ENCODE results near the gene CYB561D1. TPM values are rescaled to one million over a fixed set of nuclear protein-coding genes. Genes with fewer than 3 reads are reported as not detected.
A peak's percentile ranks its signal among the peaks of the same experiment; 100 is the strongest.

CYB561D1 gene
- polyA plus RNA-seq, 1 donor from 2014 or later, result 8.6 TPM

GRCh38 chr1:109523706-109524105 lies 29.8 kb downstream of the CYB561D1 start:
- Mint-ChIP-seq H3K27me3 (peaks cover 12% of the 10 kb centered on the region), H3K4me3 (no peak overlapping the region), H3K36me3 (no peaks in the 10 kb centered on the region), H3K27ac (no peak overlapping the region), H3K9me3 (no peaks in the 10 kb centered on the region), H3K4me1 (peaks cover 0 to 6% (median 0%) of the 10 kb centered on the region in 3 donors)

DNA sequence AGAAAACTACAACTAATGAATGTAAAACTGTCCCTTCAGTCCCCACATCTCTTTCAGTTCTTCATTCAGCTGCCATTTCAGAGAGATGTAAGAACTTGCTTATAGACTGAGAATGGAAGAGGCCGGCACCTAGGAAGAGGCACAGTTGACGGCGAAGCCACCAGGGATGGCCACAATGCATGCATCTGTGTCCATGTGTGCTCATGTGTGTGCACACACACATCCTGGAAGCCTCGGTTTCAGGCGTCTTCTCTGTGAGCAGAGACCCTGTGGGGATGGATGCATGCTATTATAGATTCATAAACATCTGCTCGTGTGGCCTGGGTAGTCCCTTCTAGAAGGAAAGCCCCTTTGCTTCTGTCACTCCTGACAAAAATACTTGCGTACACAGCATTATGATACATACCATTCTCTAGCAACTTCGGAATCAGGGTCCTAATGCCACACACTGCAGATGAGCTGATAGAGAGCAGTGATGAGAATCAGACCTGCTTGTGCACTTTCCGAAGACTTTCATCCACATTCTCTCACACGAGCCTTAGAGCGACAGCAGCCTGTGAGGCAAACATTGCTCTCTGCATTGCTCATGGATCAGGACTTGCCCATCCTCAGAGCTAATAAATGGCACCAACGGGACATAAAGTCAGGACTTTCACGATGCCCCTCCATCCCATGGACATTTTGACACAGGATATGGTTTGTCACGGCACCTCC lies 33.4 kb downstream of the CYB561D1 start:
- H3K4me1 Mint-ChIP-seq, result peaks cover 0 to 6% (median 2%) of the 10 kb centered on the region in 3 donors

GRCh38 chr1:109527846-109528695 lies 34.2 kb downstream of the CYB561D1 start:
- H3K27ac Mint-ChIP-seq, result no peak overlapping the region
- peaks cover 6% of the 10 kb centered on the region for H3K27me3 Mint-ChIP-seq
- H3K36me3 Mint-ChIP-seq, result no peaks in the 10 kb centered on the region
- peaks cover 2 to 10% (median 5%) of the 10 kb centered on the region in 3 donors for H3K4me1 Mint-ChIP-seq
- no peaks in the 10 kb centered on the region for H3K9me3 Mint-ChIP-seq
- no peak overlapping the region for H3K4me3 Mint-ChIP-seq

More for the DNA sequence above, 33.4 kb downstream of the CYB561D1 start:
- Mint-ChIP-seq H3K4me3 (no peak overlapping the region), H3K36me3 (no peaks in the 10 kb centered on the region), H3K9me3 (no peaks in the 10 kb centered on the region), H3K27ac (no peak overlapping the region), H3K27me3 (peaks cover 7% of the 10 kb centered on the region)

DNA sequence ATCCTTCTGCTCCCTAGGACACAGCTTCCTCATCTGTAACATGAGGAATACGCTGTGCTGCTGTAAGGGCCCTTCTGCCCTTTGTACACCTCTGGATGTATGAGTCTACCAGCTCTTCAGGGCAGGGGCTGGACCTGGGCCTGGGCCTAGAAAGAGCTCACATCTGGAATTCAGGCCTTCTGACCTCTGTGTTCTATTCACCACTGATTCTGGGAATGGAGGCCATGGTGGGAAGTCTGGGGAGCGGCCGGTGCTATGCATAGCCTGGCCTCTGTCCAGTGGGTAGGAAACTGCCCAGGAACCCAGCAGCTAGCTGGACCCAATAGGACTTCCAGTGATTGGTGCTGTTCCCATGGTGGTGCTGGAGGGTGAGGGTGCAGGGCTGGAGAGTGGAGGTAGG lies 34.8 kb downstream of the CYB561D1 start:
- H3K9me3 Mint-ChIP-seq, result no peaks in the 10 kb centered on the region
- no peaks in the 10 kb centered on the region for H3K36me3 Mint-ChIP-seq
- H3K4me3 Mint-ChIP-seq, result no peak overlapping the region
- no peak overlapping the region for H3K27ac Mint-ChIP-seq
- peaks cover 6% of the 10 kb centered on the region for H3K27me3 Mint-ChIP-seq
- peaks cover 2 to 10% (median 5%) of the 10 kb centered on the region in 3 donors for H3K4me1 Mint-ChIP-seq

- Mint-ChIP-seq H3K36me3 (no peaks in the 10 kb centered on the region), H3K4me1 (peaks cover 2 to 10% (median 5%) of the 10 kb centered on the region in 3 donors), H3K9me3 (no peaks in the 10 kb centered on the region), H3K27me3 (peaks cover 6% of the 10 kb centered on the region), H3K27ac (peak overlapping the region in 1 of 3 donors; percentile 80), H3K4me3 (peak overlapping the region in 1 of 4 donors; percentile 65)
Measured at GRCh38 chr1:109529881-109530456, 36.1 kb downstream of the CYB561D1 start.

GRCh38 chr1:109530457-109531087 lies 36.7 kb downstream of the CYB561D1 start:
- H3K4me3 Mint-ChIP-seq, result peak overlapping the region in 1 of 4 donors; percentile 76

GRCh38 chr1:109531380-109531779 lies 37.5 kb downstream of the CYB561D1 start:
- no peaks in the 10 kb centered on the region for H3K36me3 Mint-ChIP-seq
- peak overlapping the region in 1 of 4 donors; percentile 76 for H3K4me3 Mint-ChIP-seq
- peaks cover 2% of the 10 kb centered on the region for H3K27me3 Mint-ChIP-seq
- peaks cover 2 to 10% (median 5%) of the 10 kb centered on the region in 3 donors for H3K4me1 Mint-ChIP-seq
- H3K27ac Mint-ChIP-seq, result peak overlapping the region in 1 of 3 donors; percentile 67
- H3K9me3 Mint-ChIP-seq, result no peaks in the 10 kb centered on the region

More at GRCh38 chr1:109530457-109531087, 36.7 kb downstream of the CYB561D1 start:
- H3K27me3 Mint-ChIP-seq, result peaks cover 4% of the 10 kb centered on the region
- no peaks in the 10 kb centered on the region for H3K9me3 Mint-ChIP-seq
- H3K4me1 Mint-ChIP-seq, result peaks cover 2 to 10% (median 5%) of the 10 kb centered on the region in 3 donors
- no peaks in the 10 kb centered on the region for H3K36me3 Mint-ChIP-seq
- peak overlapping the region in 1 of 3 donors; percentile 80 for H3K27ac Mint-ChIP-seq

- Mint-ChIP-seq H3K9me3 (no peaks in the 10 kb centered on the region), H3K27ac (peak overlapping the region in 1 of 3 donors; percentile 67), H3K4me3 (peak overlapping the region in 3 of 4 donors; percentile 77 to 95 (median 94)), H3K36me3 (no peaks in the 10 kb centered on the region), H3K27me3 (peaks cover 2% of the 10 kb centered on the region), H3K4me1 (peaks cover 2 to 9% (median 5%) of the 10 kb centered on the region in 3 donors)
Measured at GRCh38 chr1:109531826-109532364, 38.0 kb downstream of the CYB561D1 start.

DNA sequence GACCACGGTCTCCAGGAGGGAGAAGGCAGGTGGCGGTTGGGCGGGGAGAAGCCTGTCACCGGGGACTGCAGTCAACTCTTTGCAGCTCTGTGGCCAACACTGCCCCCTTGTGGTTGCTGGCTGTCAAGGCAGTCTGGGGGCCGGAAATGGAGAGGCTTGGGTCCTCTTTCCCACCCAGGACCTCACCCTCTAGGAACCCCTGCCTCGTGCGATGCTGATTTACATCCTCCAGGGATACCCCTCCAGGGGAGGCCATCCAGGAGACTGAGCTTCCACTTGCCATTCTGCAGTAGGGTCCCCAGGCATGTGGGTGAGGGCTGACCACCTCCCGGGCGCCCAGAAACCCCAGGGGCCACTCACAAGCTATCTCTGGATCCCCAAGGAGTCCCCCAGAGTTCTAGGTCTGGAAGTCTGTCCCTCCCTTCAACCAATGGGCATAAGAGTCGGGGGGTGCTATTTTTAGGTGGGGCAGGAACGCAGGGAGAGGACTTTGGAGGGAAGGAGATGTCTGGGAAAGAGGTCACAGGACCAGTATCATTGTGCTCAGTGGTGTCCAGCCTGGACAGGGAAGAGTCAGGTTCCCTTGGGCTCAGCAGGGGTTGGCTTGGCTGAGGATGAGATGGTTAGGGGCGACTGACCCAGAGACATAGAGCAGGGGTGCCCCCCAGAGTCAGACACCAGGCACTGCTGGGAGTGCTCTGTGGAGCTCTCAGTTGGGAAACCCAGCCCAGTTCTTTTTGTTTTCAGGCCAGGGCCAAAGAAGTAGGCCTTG lies 38.7 kb downstream of the CYB561D1 start:
- no peaks in the 10 kb centered on the region for H3K36me3 Mint-ChIP-seq
- H3K27me3 Mint-ChIP-seq, result peaks cover 2% of the 10 kb centered on the region
- H3K4me1 Mint-ChIP-seq, result peaks cover 2 to 5% (median 3%) of the 10 kb centered on the region in 3 donors
- peak overlapping the region; percentile 77 to 95 (median 86) for H3K4me3 Mint-ChIP-seq
- no peaks in the 10 kb centered on the region for H3K9me3 Mint-ChIP-seq
- H3K27ac Mint-ChIP-seq, result peak overlapping the region; percentile 8 to 86 (median 81)

DNA sequence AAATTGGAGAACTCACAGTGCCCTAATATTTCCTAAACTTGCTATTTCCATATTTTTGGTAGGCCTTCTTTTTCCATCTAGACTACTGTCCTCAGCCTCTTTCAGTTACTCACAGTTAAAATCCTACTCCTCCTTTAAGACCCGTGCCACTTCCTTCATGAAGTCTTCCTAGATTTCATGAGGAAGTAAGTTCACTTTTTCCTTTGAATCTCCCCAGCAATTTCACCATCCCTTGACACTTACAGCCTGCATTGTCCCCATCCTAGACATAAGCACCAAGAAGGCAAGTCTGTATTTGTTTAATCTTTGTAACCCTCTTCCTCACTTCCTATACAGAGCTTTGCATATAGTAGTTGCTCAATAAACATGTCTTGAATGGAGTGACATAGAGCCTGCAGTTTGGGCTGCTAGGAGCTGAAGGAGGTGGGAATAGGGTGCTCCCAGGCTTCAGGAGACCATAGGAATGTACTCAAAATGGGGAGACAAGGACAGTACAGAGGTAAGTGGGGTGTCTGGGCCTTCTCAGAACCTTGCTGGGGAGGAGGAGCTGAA lies 40.5 kb downstream of the CYB561D1 start:
- no peaks in the 10 kb centered on the region for H3K9me3 Mint-ChIP-seq
- H3K4me3 Mint-ChIP-seq, result no peak overlapping the region

GRCh38 chr1:109535481-109535880 lies 41.6 kb downstream of the CYB561D1 start:
- peak overlapping the region in 1 of 3 donors; percentile 85 for H3K27ac Mint-ChIP-seq
- H3K4me3 Mint-ChIP-seq, result no peak overlapping the region
- H3K4me1 Mint-ChIP-seq, result peaks cover 2 to 5% (median 3%) of the 10 kb centered on the region in 3 donors
- H3K27me3 Mint-ChIP-seq, result no peaks in the 10 kb centered on the region
- H3K36me3 Mint-ChIP-seq, result no peaks in the 10 kb centered on the region
- H3K9me3 Mint-ChIP-seq, result no peaks in the 10 kb centered on the region

More for the DNA sequence above, 40.5 kb downstream of the CYB561D1 start:
- H3K4me1 Mint-ChIP-seq, result peaks cover 2 to 5% (median 3%) of the 10 kb centered on the region in 3 donors
- no peaks in the 10 kb centered on the region for H3K27me3 Mint-ChIP-seq
- H3K36me3 Mint-ChIP-seq, result no peaks in the 10 kb centered on the region
- no peak overlapping the region for H3K27ac Mint-ChIP-seq

DNA sequence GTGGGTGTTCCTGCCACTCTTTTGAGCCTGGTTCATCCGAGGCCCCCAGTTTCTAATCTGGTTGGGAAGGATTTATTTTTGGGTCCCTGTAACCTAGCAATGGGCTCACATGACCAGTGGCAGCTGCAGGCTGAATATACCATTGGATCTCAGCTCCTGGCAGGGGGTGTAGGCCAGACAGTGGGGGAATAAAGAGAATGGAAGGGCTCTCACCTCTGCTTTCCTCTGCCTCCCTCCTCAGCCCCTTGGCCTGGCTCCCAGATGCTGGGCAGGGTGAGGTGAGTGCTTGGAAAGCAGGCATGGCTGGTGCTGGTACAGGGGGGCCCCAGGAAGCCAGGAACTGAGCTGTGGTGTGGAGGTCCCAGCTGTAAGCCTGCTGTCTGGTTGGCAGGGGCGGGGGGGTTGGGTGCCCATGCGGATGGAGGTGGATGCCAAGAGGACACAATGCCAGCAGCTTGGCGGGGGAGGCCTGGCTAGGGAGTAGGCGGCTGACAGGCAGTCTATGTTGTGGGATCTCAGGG lies 42.1 kb downstream of the CYB561D1 start:
- Mint-ChIP-seq H3K9me3 (no peaks in the 10 kb centered on the region), H3K4me1 (peaks cover 2 to 5% (median 3%) of the 10 kb centered on the region in 3 donors), H3K27me3 (no peaks in the 10 kb centered on the region), H3K4me3 (no peak overlapping the region), H3K27ac (no peak overlapping the region), H3K36me3 (no peaks in the 10 kb centered on the region)

GRCh38 chr1:109537450-109538178 lies 43.7 kb downstream of the CYB561D1 start:
- Mint-ChIP-seq H3K36me3 (no peaks in the 10 kb centered on the region), H3K27me3 (no peaks in the 10 kb centered on the region), H3K9me3 (no peaks in the 10 kb centered on the region), H3K4me3 (no peak overlapping the region), H3K4me1 (peaks cover 0 to 2% (median 2%) of the 10 kb centered on the region in 3 donors), H3K27ac (no peak overlapping the region)
